DMS114 treated with DMSO at 0.1 percent for 48 hours (cell line): ENCODE measurements around the gene NKIRAS2.
A peak's percentile ranks its signal among the peaks of the same experiment; 100 is the strongest.

ENCODE experiments used
- DNase-seq: peaks from one replicate; lab custom pipeline; 2025; ENCODE audit not compliant: unreplicated experiment; lab: John Stamatoyannopoulos, UW

The NKIRAS2 gene

DNA sequence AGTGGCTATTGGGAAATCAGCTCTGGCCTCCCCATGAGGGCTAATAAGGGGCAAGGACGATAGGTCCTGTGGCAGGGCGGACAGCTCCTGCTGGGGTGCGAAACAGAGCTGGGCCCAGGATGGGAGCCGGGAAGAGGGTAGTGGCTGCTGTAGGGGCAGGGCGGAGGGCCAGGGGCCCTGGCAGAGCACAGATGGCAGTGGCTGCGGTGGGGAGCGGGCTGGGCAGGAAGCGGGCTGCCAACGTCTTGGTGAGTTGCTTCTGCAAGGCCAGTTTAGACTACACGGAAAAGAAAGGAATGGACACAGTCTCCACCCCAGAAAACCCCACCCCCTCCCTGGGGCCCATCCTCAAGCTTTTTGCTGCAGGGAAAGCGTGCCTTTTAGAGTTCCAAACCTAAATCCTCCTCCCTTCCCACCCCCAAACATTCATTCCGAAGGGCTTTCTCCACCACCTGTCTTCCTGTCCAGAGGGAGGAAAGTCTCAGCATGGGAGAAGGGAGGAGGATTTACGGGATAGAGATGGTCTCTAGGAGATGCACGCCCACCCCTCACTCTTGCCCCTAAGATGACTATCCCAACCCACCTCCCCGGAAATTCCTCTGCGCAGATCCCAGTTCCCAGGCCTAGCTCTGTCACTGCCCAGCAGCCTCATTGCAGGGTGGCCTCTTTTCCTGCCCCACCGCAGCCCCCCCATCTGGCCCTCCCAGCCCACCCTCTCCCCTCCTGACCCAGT, 7.1 kb downstream of the NKIRAS2 start:
- DNase-seq = no peak

DNA sequence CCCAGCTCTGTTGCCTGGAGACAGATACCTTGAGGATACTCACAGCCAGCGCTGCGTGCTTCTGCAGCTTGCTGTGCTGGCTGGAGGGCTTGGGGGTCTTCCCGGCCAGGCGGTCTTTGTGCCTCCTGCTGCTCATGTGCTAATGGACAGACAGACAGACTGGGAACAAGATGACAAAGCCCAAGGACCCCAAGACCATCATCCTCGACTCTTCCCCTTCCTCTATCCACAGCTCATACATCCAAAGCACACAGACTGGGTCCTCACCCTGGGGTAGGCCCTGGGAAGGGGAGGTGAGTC, 7.7 kb downstream of the NKIRAS2 start:
- DNase-seq = no peak

- DNase-seq = no peak
Observed at GRCh38 chr17:42027961-42028790, 8.3 kb downstream of the NKIRAS2 start.

GRCh38 chr17:42028791-42029127, 8.9 kb downstream of the NKIRAS2 start:
- DNase-seq = no peak

GRCh38 chr17:42031584-42031983, 11.7 kb downstream of the NKIRAS2 start:
- DNase-seq = no peak

DNA sequence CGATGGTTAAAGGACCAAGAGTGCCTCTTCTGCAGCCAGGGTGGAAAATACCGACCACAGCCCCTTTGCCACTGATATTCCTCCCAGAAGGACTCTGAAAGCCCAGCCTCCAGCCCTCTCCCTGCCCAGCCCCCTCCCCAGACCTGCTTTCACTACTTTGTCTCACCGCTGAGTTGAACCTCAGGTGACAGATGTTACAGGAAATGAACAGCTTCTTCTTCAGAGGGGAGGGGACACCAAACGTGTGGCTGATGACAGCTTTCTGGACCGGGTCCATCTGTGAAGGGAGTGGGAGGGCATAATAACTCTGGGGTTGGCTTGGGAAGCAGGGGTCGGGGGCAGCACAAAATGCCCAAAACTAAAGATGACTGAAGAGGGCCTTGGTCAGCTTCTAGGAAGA, 14.2 kb downstream of the NKIRAS2 start:
- DNase-seq = no peak

DNA sequence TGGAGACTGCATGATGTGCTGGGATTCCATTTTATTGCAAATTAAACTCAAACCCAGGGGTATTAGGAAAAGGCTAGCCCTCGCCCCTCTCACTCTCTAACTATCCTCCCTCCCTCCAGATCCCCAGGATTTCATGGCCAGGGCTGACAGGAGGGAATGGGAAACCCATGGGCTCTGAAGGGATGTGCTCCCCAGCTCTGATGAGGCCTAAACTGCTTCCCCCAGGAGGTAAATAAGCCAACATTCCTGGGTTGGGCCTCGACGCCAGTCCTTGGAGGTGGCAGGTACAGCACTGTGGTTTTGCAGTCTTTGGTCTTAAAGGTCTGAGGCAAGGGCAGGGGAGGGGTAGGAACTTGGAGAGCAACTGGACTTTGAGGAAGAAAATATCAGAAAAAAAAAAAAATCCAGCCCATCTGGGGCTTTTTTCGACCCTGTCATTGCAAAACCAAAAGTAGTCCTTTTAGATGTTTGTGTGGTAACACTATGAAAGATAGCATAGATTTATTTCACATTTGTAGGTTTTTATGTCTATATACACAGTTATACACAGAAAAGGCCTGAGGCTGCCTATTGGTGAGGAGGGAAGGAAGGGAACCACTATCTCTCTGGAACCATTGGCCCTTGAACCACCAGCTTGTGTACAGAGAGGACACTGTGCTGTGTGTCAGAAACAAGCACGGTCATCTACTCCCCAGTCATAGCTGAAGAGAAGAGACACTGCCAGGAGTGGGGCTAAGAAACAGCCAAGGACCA, 18.5 kb downstream of the NKIRAS2 start:
- no peak for DNase-seq

GRCh38 chr17:42039794-42040763, 20.2 kb downstream of the NKIRAS2 start:
- DNase-seq = no peak

DNA sequence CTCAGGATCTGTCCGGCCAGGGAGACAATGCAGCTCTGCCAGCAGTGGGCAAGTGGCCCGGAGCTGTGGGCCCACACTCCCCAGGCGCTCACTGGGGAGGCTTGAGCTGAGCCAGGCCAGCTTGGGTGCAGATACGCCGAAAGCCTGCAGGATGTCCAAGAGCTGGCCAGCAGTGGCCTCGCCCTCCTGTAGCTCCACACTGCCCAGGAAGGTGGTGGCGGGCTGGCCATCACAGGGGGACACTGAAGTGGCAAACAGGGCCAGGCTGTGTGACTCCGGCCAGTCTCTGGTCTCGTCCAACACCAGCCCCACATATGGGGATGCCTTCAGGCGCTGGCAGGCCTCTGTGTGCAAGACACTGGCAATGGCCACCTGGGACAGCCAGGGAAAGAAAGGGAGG, 20.9 kb downstream of the NKIRAS2 start:
- DNase-seq = no peak

GRCh38 chr17:42041619-42042018, 21.7 kb downstream of the NKIRAS2 start:
- no peak for DNase-seq

GRCh38 chr17:42042598-42043319, 22.9 kb downstream of the NKIRAS2 start:
- no peak for DNase-seq

DNA sequence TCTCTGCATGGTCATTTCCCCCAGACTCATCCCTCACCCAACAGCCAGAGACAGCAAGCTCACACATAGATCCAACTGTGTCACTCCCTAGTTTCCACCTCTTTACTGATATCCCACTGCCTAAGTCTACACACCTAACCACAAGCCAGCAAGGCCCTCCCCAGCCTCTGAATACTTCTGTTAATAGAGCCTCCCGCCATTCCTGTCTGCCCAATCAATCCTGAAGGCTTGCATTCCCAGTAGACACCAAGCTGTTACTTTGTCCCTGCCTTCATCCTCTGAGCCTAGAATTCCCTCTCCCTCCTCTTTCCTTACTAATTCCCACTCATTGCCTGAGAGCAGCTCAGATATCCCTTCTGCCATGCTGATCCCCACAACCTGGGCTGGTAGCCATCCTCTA, 25.8 kb downstream of the NKIRAS2 start:
- DNase-seq = no peak

DNA sequence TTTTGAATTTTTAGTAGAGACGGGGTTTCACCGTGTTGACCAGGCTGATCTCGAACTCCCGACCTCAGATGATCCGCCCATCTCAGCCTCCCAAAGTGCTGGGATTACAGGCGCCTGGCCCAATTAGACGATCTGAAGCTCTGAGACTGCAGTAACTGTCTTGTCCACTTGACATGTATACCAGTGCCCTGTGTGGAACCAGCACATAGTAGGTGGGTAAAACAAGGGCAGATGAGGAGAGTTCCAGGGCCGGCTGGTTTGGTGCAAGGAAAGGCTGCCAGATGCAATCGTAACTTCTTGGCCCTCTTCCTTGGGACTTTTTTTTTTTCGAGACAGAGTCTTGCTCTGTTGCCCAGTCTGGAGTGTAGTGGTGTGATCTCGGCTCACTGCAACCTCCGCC, 27.5 kb downstream of the NKIRAS2 start:
- no peak for DNase-seq

GRCh38 chr17:42049834-42050392, 30.0 kb downstream of the NKIRAS2 start:
- no peak for DNase-seq

GRCh38 chr17:42050393-42051012, 30.6 kb downstream of the NKIRAS2 start, which contains the start of gene C17orf113:
Gene C17orf113, minus strand, starts transcription at chr17:42050601. Its CDS starts 7,225 bp downstream, at chr17:42043376.
- DNase-seq = peak; percentile 27

GRCh38 chr17:42051013-42051400, 31.1 kb downstream of the NKIRAS2 start:
- no peak for DNase-seq

GRCh38 chr17:42051645-42052044, 31.8 kb downstream of the NKIRAS2 start:
- no peak for DNase-seq

- no peak for DNase-seq
Observed at GRCh38 chr17:42052346-42052877, 32.5 kb downstream of the NKIRAS2 start.
